ENCODE data around the gene PPM1H.
A peak's percentile ranks its signal among the peaks of the same experiment; 100 is the strongest.

The PPM1H gene

DNA sequence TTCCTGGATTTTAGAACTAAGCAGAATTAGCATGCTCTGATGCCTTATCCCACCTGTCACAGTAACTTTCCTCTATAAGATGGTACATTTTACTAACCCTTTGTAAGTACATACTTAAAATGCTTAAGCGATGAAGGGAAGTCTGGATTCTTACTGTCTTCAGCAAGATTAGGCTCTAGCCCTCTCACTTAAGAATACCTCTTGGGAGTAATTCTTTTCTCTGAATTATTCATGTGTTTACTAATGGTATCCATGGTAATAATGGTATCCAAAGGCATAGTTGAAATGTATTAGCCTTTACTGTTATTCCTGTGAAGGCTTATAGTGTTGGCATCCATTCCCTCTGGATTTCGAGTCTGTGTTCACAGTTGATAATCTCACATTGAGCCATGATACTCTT lies 291.5 kb downstream of the PPM1H start:
- no peak for DNase-seq
- Histone ChIP-seq H3K27me3 (replicated peaks) (no peaks in the 10 kb centered on the region), H3K4me3 (ENCODE audit: low read depth, low read length) (no peak overlapping the region), H3K36me3 (replicated peaks) (no peaks in the 10 kb centered on the region), H3K27ac (no peak overlapping the region)
- in situ Hi-C loops (cut with HindIII; ENCODE audit: low pct_ligation_motif_present, low sequenced_read_pairs): no loop called here
- TF ChIP-seq, protein P1, sequence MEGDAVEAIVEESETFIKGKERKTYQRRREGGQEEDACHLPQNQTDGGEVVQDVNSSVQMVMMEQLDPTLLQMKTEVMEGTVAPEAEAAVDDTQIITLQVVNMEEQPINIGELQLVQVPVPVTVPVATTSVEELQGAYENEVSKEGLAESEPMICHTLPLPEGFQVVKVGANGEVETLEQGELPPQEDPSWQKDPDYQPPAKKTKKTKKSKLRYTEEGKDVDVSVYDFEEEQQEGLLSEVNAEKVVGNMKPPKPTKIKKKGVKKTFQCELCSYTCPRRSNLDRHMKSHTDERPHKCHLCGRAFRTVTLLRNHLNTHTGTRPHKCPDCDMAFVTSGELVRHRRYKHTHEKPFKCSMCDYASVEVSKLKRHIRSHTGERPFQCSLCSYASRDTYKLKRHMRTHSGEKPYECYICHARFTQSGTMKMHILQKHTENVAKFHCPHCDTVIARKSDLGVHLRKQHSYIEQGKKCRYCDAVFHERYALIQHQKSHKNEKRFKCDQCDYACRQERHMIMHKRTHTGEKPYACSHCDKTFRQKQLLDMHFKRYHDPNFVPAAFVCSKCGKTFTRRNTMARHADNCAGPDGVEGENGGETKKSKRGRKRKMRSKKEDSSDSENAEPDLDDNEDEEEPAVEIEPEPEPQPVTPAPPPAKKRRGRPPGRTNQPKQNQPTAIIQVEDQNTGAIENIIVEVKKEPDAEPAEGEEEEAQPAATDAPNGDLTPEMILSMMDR (IDR thresholded peaks at IDR 0.05; ENCODE audit: low read depth, low read length, missing control alignments): no peak

DNA sequence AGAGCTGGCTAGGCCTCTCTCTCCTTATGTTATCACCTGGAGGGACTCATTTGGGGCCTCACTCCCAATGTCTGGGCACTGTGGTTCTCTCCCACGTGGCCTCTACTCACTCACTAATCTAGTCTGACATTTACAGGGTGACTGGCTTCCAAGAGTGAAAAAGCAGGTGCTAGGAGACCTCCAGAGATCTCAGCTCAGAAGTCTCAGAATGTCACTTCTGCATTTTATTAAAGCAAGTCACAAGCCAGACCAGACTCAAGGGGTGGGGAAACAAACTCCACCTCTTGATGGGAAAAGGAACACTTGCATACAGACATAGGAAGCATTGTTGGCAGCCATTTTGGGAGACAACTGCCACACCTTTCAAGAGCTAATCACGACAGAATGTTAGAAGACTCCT lies 292.5 kb downstream of the PPM1H start:
- in situ Hi-C loops (cut with HindIII; ENCODE audit: low pct_ligation_motif_present, low sequenced_read_pairs): no loop called here
- H3K36me3 ChIP-seq (replicated peaks): no peaks in the 10 kb centered on the region
- no peak overlapping the region for H3K27ac ChIP-seq
- H3K27me3 ChIP-seq (replicated peaks): no peaks in the 10 kb centered on the region
- TF ChIP-seq, protein P1 (IDR thresholded peaks at IDR 0.05; ENCODE audit: low read depth, low read length, missing control alignments): no peak
- H3K4me3 ChIP-seq (ENCODE audit: low read depth, low read length): no peak overlapping the region
- DNase-seq: no peak

DNA sequence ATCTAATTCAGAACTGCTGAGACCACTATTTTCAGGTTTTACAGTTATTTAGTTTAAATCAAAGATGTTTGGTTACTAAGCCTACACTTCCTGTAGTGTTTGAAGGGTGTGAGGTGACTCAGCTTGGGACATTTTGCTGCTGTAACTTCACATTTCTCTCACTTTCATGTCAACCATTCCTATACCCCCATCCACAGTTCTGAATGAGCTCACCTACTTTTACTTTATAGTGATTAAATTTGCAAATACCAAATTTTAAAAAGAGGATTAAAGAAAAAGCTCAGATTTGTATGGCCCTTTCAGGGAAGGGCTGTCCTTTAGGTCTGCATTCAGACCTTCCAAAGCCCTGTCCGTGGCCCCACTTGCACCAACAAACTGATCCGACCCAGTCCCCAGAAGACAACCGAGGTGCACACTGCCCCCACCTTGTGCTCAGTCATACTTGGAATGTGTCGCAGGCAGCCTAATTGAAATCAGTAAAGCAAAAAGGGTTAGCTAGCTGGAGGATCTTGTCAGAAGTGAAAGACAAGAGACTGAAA lies 294.0 kb downstream of the PPM1H start:
- TF ChIP-seq, protein P1 (IDR thresholded peaks at IDR 0.05; ENCODE audit: low read depth, low read length, missing control alignments): no peak
- no peaks in the 10 kb centered on the region for H3K36me3 ChIP-seq (replicated peaks)
- in situ Hi-C loops (cut with HindIII; ENCODE audit: low pct_ligation_motif_present, low sequenced_read_pairs): no loop called here
- no peak overlapping the region for H3K4me3 ChIP-seq (ENCODE audit: low read depth, low read length)
- DNase-seq: peak; percentile 75
- H3K27ac ChIP-seq: peak overlapping the region; percentile 17
- H3K27me3 ChIP-seq (replicated peaks): no peaks in the 10 kb centered on the region

DNA sequence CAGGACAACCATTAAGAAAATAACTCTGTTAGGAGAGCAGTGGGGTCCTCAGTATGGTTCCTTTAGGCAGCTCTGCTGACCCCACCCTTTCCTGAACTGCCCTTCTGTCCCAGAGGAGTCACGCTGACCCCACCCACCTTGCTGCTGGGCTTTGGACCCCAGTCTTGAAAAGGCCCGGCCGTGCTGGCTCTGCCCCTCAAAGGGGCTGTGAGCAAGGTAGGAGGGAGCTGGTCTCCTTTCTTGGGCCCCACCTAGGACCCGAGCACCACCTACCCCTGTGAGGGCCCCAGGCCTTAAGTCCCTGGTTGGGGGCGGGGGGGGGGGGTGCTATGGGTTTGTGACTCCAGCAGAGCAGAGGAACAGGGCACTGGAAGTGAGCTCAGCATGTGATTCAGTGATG lies 297.3 kb downstream of the PPM1H start:
- H3K27ac ChIP-seq: no peak overlapping the region
- in situ Hi-C loops (cut with HindIII; ENCODE audit: low pct_ligation_motif_present, low sequenced_read_pairs): no loop called here

DNA sequence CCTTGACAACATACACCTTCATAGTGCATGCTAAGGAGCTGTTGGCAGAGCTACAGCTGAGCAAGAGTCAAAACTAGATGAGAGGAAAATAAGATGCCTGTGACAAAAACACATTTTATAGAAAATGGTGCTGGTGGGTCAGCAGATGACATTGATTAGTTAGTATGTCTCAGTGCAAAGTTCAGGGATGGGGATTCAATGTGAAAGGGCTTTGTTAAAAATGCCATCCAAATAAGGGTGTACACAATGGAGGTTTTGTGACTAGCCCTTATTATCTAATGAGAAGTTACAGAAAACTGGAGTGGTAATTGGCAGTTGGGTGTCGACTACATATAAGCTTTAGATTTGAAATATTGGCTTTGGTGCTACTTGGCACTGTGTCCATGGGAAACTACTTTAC lies 299.3 kb downstream of the PPM1H start:
- DNase-seq: no peak
- Histone ChIP-seq H3K27me3 (replicated peaks) (no peaks in the 10 kb centered on the region), H3K27ac (no peak overlapping the region), H3K4me3 (ENCODE audit: low read depth, low read length) (no peak overlapping the region), H3K36me3 (replicated peaks) (no peaks in the 10 kb centered on the region)
- TF ChIP-seq, protein P1 (IDR thresholded peaks at IDR 0.05; ENCODE audit: low read depth, low read length, missing control alignments): no peak
- in situ Hi-C loops (cut with HindIII; ENCODE audit: low pct_ligation_motif_present, low sequenced_read_pairs): no loop called here

More for the DNA sequence above, 297.3 kb downstream of the PPM1H start:
- no peaks in the 10 kb centered on the region for H3K27me3 ChIP-seq (replicated peaks)
- no peak for DNase-seq
- no peaks in the 10 kb centered on the region for H3K36me3 ChIP-seq (replicated peaks)
- TF ChIP-seq, protein P1 (IDR thresholded peaks at IDR 0.05; ENCODE audit: low read depth, low read length, missing control alignments): no peak
- H3K4me3 ChIP-seq (ENCODE audit: low read depth, low read length): no peak overlapping the region

DNA sequence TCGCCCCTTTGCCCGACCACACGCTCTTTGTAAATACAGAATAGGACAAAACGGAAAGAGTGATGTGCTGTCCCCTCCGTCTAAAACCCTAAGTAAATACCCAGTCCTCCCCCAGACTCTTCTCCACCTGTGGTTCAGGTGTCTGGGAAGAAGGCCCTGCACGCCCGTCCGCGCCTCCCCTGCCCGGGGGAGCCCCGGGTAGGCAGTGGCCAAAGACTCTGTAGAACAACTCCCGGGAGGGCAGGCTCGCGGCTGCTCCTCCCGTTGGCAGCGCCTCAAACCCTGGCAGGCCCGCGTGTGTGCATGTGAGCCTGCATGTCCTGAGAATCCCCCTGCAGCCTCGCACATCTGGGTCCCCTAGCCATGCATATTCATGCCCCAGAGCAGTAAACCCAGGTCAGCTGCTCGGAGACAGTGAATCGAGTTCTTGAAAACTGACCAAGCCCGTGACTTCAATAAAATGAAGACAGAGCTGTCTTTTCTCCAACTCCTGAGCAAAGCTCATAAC lies 302.5 kb downstream of the PPM1H start:
- TF ChIP-seq, protein P1 (IDR thresholded peaks at IDR 0.05; ENCODE audit: low read depth, low read length, missing control alignments): no peak
- Histone ChIP-seq H3K27me3 (replicated peaks) (no peaks in the 10 kb centered on the region), H3K4me3 (ENCODE audit: low read depth, low read length) (peak overlapping the region; percentile 63), H3K36me3 (replicated peaks) (no peaks in the 10 kb centered on the region), H3K27ac (no peak overlapping the region)
- DNase-seq: no peak
- in situ Hi-C loops (cut with HindIII; ENCODE audit: low pct_ligation_motif_present, low sequenced_read_pairs): no loop called here

All from brain microvascular endothelial cell (primary cell).